Measurements from ENCODE around the gene DCBLD1.

DNA sequence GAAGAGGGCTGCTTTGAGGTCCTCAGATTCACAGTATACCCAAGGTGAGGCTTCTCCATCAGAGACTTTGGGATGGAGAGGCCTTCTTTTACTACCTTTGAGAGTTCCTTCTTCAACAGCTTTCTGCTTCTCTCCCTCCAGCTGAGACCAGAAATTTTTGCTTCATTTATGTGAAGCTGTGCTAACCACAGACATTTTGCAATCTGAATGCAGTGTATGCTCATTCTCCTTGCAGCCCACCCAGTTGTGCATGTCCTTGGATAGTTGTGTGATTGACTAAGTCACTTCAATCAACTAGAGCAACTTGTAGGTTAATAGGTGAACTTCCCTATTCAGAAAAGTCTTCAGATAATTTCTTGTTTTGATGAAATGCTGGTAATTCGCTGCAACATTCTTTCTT is 20.1 kb downstream of the DCBLD1 start:
- TF ChIP-seq, protein P1, sequence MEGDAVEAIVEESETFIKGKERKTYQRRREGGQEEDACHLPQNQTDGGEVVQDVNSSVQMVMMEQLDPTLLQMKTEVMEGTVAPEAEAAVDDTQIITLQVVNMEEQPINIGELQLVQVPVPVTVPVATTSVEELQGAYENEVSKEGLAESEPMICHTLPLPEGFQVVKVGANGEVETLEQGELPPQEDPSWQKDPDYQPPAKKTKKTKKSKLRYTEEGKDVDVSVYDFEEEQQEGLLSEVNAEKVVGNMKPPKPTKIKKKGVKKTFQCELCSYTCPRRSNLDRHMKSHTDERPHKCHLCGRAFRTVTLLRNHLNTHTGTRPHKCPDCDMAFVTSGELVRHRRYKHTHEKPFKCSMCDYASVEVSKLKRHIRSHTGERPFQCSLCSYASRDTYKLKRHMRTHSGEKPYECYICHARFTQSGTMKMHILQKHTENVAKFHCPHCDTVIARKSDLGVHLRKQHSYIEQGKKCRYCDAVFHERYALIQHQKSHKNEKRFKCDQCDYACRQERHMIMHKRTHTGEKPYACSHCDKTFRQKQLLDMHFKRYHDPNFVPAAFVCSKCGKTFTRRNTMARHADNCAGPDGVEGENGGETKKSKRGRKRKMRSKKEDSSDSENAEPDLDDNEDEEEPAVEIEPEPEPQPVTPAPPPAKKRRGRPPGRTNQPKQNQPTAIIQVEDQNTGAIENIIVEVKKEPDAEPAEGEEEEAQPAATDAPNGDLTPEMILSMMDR (IDR thresholded peaks at IDR 0.05) = no peak
- TF ChIP-seq POLR2AphosphoS5 (IDR thresholded peaks at IDR 0.05) = no peak
